ENCODE results near the gene AVL9.

DNA sequence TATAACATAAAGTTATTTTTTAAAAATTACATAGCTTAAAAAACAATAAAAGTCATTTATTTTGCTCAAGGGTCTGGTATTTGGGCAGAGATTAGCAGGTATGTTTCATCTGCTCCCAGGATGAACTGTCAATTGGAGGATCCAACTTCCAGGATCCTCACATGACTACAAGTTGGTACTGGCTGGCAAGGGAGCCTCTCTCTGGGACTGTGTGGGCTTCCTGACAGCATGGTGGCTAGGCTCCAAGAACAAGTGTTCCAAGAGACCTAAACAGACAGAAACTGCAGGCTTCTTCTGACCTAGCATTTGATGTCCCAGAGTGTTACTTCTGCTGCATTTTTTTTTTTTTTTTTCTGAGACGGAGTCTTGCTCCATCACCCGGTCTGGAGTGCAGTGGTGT lies 107.2 kb downstream of the AVL9 start:
- TF ChIP-seq CTCF (conservative IDR thresholded peaks at IDR 0.05; ENCODE audit: low read depth in 2 of 2) (no peak), ZNF331 (CRISPR knock-in tag; IDR thresholded peaks at IDR 0.05; ENCODE audit: low read depth) (no peak), ZNF114 (CRISPR knock-in tag; IDR thresholded peaks at IDR 0.05) (no peak), EZH2phosphoT487 (IDR thresholded peaks at IDR 0.05; ENCODE audit: unreplicated experiment) (no peak), EZH2 (IDR thresholded peaks at IDR 0.05; ENCODE audit: low read depth, unreplicated experiment) (no peak), REST (IDR thresholded peaks at IDR 0.05; ENCODE audit: unreplicated experiment) (no peak), CREB1 (CRISPR knock-in tag; IDR thresholded peaks at IDR 0.05; ENCODE audit: low read depth) (no peak), POLR2AphosphoS5 (IDR thresholded peaks at IDR 0.05; ENCODE audit: low read depth) (no peak), JUNB (IDR thresholded peaks at IDR 0.05; ENCODE audit: unreplicated experiment) (no peak)
- TF ChIP-seq, protein P1, sequence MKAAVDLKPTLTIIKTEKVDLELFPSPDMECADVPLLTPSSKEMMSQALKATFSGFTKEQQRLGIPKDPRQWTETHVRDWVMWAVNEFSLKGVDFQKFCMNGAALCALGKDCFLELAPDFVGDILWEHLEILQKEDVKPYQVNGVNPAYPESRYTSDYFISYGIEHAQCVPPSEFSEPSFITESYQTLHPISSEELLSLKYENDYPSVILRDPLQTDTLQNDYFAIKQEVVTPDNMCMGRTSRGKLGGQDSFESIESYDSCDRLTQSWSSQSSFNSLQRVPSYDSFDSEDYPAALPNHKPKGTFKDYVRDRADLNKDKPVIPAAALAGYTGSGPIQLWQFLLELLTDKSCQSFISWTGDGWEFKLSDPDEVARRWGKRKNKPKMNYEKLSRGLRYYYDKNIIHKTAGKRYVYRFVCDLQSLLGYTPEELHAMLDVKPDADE (IDR thresholded peaks at IDR 0.05) = no peak
- TF ChIP-seq, protein P2, sequence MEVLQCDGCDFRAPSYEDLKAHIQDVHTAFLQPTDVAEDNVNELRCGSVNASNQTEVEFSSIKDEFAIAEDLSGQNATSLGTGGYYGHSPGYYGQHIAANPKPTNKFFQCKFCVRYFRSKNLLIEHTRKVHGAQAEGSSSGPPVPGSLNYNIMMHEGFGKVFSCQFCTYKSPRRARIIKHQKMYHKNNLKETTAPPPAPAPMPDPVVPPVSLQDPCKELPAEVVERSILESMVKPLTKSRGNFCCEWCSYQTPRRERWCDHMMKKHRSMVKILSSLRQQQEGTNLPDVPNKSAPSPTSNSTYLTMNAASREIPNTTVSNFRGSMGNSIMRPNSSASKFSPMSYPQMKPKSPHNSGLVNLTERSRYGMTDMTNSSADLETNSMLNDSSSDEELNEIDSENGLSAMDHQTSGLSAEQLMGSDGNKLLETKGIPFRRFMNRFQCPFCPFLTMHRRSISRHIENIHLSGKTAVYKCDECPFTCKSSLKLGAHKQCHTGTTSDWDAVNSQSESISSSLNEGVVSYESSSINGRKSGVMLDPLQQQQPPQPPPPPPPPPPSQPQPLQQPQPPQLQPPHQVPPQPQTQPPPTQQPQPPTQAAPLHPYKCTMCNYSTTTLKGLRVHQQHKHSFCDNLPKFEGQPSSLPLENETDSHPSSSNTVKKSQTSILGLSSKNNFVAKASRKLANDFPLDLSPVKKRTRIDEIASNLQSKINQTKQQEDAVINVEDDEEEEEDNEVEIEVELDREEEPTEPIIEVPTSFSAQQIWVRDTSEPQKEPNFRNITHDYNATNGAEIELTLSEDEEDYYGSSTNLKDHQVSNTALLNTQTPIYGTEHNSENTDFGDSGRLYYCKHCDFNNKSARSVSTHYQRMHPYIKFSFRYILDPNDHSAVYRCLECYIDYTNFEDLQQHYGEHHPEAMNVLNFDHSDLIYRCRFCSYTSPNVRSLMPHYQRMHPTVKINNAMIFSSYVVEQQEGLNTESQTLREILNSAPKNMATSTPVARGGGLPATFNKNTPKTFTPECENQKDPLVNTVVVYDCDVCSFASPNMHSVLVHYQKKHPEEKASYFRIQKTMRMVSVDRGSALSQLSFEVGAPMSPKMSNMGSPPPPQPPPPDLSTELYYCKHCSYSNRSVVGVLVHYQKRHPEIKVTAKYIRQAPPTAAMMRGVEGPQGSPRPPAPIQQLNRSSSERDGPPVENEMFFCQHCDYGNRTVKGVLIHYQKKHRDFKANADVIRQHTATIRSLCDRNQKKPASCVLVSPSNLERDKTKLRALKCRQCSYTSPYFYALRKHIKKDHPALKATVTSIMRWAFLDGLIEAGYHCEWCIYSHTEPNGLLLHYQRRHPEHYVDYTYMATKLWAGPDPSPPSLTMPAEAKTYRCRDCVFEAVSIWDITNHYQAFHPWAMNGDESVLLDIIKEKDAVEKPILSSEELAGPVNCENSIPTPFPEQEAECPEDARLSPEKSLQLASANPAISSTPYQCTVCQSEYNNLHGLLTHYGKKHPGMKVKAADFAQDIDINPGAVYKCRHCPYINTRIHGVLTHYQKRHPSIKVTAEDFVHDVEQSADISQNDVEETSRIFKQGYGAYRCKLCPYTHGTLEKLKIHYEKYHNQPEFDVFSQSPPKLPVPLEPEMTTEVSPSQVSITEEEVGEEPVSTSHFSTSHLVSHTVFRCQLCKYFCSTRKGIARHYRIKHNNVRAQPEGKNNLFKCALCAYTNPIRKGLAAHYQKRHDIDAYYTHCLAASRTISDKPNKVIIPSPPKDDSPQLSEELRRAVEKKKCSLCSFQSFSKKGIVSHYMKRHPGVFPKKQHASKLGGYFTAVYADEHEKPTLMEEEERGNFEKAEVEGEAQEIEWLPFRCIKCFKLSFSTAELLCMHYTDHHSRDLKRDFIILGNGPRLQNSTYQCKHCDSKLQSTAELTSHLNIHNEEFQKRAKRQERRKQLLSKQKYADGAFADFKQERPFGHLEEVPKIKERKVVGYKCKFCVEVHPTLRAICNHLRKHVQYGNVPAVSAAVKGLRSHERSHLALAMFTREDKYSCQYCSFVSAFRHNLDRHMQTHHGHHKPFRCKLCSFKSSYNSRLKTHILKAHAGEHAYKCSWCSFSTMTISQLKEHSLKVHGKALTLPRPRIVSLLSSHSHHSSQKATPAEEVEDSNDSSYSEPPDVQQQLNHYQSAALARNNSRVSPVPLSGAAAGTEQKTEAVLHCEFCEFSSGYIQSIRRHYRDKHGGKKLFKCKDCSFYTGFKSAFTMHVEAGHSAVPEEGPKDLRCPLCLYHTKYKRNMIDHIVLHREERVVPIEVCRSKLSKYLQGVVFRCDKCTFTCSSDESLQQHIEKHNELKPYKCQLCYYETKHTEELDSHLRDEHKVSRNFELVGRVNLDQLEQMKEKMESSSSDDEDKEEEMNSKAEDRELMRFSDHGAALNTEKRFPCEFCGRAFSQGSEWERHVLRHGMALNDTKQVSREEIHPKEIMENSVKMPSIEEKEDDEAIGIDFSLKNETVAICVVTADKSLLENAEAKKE (CRISPR knock-in tag; IDR thresholded peaks at IDR 0.05) = no peak
